ENCODE measurements around the gene ZSWIM4.

Gene ZSWIM4

GRCh38 chr19:13875824-13876223, 80.6 kb downstream of the ZSWIM4 start:
- TF ChIP-seq ZFX (IDR thresholded peaks at IDR 0.05; ENCODE audit: borderline replicate concordance) (no peak), CTCF (IDR thresholded peaks at IDR 0.05) (no peak)

GRCh38 chr19:13876834-13877233, 81.6 kb downstream of the ZSWIM4 start, which contains the start of gene NANOS3:
Gene NANOS3, plus strand, starts transcription at chr19:13877134. Its CDS starts 115 bp downstream, at chr19:13877249.
- TF ChIP-seq ZFX (IDR thresholded peaks at IDR 0.05; ENCODE audit: borderline replicate concordance) (no peak), CTCF (IDR thresholded peaks at IDR 0.05) (no peak)
- peak within 1 kb of the TSS; percentile 55 for H3K27ac ChIP-seq

More at GRCh38 chr19:13875824-13876223, 80.6 kb downstream of the ZSWIM4 start:
- no peak overlapping the region for H3K27ac ChIP-seq

- peak overlapping the region; percentile 55 for H3K27ac ChIP-seq
- TF ChIP-seq ZFX (IDR thresholded peaks at IDR 0.05; ENCODE audit: borderline replicate concordance) (no peak), CTCF (IDR thresholded peaks at IDR 0.05) (no peak)
Observed at GRCh38 chr19:13877303-13877702, 82.1 kb downstream of the ZSWIM4 start.

GRCh38 chr19:13880059-13881043, 85.1 kb downstream of the ZSWIM4 start:
- H3K27ac ChIP-seq, result peak overlapping the region; percentile 27; the same call in 1 of the 2 replicates
- TF ChIP-seq CTCF (IDR thresholded peaks at IDR 0.05), result peak; percentile 99
- TF ChIP-seq ZFX (IDR thresholded peaks at IDR 0.05; ENCODE audit: borderline replicate concordance), result no peak

GRCh38 chr19:13881251-13881691, 86.0 kb downstream of the ZSWIM4 start:
- H3K27ac ChIP-seq, result no peak overlapping the region
- TF ChIP-seq CTCF (IDR thresholded peaks at IDR 0.05), result no peak
- TF ChIP-seq ZFX (IDR thresholded peaks at IDR 0.05; ENCODE audit: borderline replicate concordance), result no peak
